Choroid plexus epithelial cell (primary cell): Measurements from ENCODE around the gene TNFAIP8L3.
A peak's percentile ranks its signal among the peaks of the same experiment; 100 is the strongest.

Experiments used
- DNase-seq: peaks from one replicate; pipeline ENCODE4 v3.0.0-alpha.2; 2010; ENCODE audit warnings: low read depth
- H3K4me3 ChIP-seq: 2 replicates; pipeline ENCODE4 v1.5.1; 2011; ENCODE audit warnings: low read depth, mild to moderate bottlenecking, control low read depth, low read length, moderate library complexity
- TF ChIP-seq, protein P1 (sequence below): conservative IDR thresholded peaks from 2 replicates; pipeline ENCODE4 v1.5.1; 2011; ENCODE audit warnings: low read depth, mild to moderate bottlenecking, control low read depth, inconsistent platforms, low read length, moderate library complexity

TNFAIP8L3 gene

DNA sequence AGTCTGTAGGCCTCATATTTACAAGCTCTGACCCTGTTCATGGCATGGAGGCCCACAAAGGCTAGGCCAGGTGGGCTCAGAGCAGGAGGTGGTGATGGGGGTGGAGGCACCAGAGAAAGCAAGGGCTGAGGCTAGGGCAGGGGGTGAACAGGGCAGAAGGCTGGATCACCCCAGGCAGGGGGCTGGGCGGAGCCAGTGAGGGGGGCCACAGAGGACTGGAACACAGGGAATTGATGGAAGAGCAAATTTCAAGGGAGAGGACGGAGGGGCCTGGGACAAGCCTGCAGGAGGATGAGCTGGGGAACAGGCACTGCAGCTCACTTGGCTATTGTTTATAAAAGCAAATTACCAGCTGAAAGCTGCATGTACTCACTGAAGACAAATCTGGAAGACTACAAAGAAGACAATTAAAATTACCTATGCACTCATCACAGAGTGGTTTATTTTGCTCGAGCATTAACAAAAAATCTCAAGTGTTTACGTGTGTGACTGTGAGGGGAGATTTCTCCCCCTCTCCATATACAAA lies 11.0 kb downstream of the TNFAIP8L3 start:
- TF ChIP-seq, protein P1, sequence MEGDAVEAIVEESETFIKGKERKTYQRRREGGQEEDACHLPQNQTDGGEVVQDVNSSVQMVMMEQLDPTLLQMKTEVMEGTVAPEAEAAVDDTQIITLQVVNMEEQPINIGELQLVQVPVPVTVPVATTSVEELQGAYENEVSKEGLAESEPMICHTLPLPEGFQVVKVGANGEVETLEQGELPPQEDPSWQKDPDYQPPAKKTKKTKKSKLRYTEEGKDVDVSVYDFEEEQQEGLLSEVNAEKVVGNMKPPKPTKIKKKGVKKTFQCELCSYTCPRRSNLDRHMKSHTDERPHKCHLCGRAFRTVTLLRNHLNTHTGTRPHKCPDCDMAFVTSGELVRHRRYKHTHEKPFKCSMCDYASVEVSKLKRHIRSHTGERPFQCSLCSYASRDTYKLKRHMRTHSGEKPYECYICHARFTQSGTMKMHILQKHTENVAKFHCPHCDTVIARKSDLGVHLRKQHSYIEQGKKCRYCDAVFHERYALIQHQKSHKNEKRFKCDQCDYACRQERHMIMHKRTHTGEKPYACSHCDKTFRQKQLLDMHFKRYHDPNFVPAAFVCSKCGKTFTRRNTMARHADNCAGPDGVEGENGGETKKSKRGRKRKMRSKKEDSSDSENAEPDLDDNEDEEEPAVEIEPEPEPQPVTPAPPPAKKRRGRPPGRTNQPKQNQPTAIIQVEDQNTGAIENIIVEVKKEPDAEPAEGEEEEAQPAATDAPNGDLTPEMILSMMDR = no peak
- no peak overlapping the region for H3K4me3 ChIP-seq
- DNase-seq = no peak

GRCh38 chr15:51082246-51082645 lies 12.5 kb downstream of the TNFAIP8L3 start:
- no peak overlapping the region for H3K4me3 ChIP-seq
- DNase-seq = no peak
- TF ChIP-seq, protein P1 = no peak

GRCh38 chr15:51080286-51080685 lies 14.4 kb downstream of the TNFAIP8L3 start:
- H3K4me3 ChIP-seq = no peak overlapping the region
- DNase-seq = no peak
- TF ChIP-seq, protein P1 = no peak

- DNase-seq = no peak
- TF ChIP-seq, protein P1 = no peak
- no peak overlapping the region for H3K4me3 ChIP-seq
These were observed 15.5 kb downstream of the TNFAIP8L3 start for GRCh38 chr15:51079226-51079625.

GRCh38 chr15:51077221-51078153 lies 17.2 kb downstream of the TNFAIP8L3 start:
- DNase-seq = peak; percentile 89
- H3K4me3 ChIP-seq = peak overlapping the region; percentile 49
- TF ChIP-seq, protein P1 = no peak

DNA sequence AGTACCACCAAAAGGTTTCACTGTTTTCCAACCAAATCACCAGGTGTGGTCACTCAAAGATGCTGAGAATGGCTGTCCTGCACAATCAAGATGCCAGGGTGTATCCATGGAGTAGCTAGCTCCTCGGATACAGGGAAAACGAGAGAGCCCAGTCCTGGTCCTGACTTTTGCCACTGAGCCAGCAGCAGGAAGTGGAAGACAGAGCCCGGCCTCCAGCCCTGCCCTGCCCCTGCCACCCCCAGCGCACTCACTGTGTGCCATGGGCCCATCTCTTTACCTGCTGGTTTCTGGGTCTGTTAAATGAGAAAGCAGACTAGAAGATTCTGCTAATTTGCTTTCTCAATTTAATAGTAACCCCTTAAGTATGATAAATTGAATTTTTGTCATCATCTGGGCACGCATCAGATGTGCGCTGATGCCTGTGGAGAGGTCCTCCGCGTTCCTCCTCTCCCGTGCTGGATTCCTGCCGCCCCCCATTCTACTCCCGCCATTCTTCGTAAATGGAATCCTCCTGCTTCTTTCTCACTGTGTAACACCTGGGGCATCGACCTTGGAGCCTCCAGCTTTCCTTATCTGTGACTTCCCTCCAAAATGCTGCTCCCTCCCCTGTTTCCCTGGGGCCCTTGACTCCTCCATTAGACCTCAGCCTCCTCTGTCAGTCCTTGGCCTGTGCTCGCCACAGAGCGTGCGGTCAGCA lies 18.0 kb downstream of the TNFAIP8L3 start:
- TF ChIP-seq, protein P1 = no peak
- H3K4me3 ChIP-seq = peak overlapping the region; percentile 49
- DNase-seq = no peak
